ENCODE data around the gene TNPO3.
"Not testable (repeated sequence)": the region's sequence is repeated elsewhere in the genome, so short reads cannot be mapped to it uniquely, and the experiment has no call there.

Gene TNPO3

DNA sequence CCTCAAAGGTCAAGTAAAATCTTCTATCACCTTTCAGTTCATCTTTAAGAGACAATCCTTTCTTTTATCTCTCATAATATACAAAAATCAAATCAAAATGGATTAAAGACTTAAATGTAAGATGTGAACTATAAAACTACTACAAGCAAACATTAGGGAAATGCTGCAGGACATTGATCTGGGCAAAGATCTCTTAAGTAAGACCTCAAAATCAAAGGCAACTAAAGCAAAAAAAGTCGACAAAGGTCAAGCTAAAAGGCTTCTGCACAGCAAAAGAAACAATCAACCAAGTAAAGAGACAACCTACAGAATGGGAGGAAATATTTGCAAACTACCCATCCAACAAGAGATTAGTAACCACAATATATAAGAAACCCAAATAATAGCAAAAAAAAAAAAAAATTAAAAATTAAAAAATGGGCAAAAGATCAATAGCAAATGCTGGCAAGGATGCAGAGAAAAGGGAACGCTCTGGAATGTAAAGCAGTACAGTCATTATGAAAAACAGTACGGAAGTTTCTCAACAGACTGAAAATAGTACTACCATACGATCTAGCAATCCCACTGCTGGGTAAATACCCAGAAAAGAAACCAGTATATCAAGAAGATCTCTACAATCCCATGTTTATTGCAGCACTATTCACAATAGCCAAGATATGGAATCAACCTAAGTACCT lies 41.7 kb downstream of the TNPO3 start:
- DNase-seq = no peak

DNA sequence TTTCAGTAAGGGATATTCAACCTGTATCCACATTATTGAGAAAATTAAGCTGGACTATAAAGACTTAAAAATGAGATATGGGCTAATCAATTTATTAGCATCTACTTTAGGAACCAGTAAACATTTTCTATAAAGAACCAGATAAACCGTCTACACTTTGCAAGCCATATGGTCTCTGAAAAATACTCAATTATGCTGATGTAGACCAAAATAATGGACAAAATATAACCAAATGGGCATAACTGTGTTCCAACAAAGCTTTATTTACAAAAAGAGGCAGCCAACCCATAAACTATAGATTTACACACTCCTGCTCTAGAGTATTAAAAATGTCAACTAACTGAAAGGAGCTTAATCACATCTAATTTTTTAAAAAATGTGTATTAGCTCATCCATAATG lies 42.3 kb downstream of the TNPO3 start:
- DNase-seq = no peak

DNA sequence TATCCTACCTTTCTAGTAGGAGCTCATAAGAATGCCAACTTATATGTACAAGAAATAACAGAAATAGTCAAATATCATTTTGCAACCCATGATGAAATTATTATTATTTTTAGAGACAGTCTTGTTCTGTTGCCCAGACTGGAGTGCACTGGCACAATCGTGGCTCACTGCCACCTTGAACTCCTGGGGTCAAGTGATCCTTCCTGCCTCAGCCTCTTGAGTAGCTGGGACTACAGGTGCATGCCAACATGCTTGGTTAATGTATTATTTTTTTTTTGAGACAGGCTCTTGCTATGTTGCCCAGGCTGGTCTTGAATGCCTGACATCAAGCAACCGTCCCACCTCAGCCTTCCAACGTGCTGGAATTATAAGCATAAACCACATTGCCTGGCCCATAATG lies 44.8 kb downstream of the TNPO3 start:
- DNase-seq = no peak

DNA sequence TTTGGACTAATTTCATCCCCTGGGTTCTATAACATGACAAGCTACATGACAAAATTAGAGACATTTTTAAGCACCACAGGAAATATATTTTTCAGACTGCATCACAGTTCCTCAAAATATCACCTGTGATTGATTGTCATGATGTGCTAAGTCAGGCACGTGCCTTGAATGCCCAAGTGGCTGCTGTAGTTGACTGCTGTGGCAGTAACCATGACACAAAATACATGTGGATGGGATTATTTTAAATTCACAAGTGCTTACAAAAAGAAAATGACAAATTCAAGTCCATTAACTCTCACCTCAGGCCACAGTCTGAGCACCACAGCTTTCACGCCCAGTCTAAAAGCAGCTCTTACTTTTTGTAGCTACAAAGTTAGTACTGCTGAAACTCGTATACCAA lies 45.5 kb downstream of the TNPO3 start:
- no peak for DNase-seq

DNA sequence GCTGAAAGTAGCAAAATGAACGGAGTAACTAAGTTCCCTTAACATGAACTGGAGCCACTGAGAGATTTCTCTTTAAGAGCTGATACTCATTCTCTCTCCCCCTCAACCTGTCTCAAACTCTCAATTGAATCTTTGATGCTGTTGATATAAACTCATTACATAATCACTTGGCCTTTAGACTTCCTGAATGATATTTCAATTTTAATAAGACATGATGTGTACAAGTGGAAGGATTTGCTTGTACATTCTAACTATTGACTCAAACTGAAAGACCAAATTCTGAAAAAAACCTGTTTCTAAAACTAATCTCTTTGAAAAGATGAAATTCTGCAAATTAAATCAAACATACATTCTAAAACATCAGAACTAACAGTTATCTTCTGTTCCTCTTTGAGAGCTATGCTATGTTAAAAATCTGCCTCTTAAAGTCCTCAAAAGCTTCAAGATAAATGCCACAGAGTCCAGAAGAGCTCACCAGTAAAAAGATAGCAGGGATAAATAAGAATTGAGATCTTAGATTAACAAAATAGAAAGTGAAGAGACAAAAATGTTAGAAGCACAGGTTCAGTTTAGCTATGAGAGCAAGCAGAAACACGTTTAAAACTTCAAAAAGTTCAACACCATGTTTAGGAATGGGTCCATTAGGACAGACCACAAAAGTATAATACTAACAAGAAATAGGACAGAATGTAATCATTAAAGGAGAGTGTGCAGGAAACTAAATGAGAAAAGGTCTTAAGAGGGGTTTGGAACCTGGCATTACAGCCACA lies 46.1 kb downstream of the TNPO3 start:
- no peak for DNase-seq

GRCh38 chr7:129007572-129007971 lies 47.3 kb downstream of the TNPO3 start:
- DNase-seq = no peak

GRCh38 chr7:129006636-129007414 lies 48.1 kb downstream of the TNPO3 start:
- no peak for DNase-seq

DNA sequence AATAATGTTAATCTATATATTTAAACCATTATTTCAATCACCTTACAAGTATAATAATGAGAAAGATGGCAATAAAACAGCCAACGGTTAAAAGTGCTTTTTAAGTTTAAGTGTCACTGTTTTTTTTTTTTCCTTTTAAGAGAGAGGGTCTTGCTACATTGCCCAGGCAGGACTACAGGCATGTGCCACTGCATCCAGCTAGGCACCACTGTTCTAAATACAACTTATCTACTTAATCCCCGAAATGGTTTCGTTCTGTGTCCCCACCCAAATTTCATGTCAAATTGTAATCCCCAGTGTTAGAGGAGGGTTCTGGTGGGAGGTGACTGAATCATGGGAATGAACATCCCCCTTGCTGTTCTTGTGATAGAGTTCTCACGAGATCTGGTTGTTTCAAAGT lies 49.7 kb downstream of the TNPO3 start:
- DNase-seq = no peak

GRCh38 chr7:128997181-128997580 lies 57.7 kb downstream of the TNPO3 start:
- DNase-seq = no peak

GRCh38 chr7:128994560-128994959 lies 60.4 kb downstream of the TNPO3 start:
- DNase-seq = not testable (repeated sequence)

GRCh38 chr7:128993419-128993818 lies 61.5 kb downstream of the TNPO3 start:
- DNase-seq = no peak

DNA sequence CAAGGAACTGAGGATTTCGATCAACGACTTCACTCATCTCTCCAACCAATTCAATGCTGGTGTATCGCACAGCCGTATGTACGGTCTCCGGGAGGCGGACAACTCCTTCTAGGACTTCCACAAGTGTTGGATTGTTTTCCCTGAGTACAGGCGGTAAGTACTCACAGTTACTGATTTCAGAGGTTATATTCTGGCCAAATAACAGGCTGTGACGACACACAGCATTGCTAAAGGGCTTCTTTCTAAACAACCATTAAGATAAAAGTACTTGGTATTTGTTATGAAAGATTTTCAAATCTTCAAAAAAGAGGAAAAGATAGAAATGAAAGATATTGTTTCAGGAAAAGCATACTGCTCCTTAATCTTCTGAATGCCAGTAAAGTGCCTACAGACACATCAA lies 65.0 kb downstream of the TNPO3 start:
- no peak for DNase-seq

- DNase-seq = no peak
Observed at GRCh38 chr7:128988372-128988771, 66.5 kb downstream of the TNPO3 start.

DNA sequence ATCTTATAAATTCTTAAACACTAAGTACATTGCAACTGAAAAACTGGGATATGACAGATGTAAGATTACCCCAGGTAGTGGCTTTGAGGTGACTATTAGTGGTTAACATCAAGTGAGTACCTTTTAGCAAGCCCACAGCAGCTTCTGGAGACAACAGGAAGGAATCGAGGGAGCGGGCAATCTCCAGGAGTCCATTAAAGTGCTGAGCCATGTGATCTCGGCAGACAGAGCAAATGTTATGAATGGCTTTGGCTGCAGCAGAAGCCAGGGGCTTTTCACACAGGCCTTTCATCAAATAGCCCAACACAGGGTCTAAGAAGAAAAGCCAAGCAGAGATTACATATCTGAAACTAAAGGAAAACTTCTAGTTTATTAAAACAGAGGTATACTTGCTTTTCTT lies 68.3 kb downstream of the TNPO3 start:
- no peak for DNase-seq

- no peak for DNase-seq
Observed at GRCh38 chr7:128985660-128986059, 69.3 kb downstream of the TNPO3 start.

GRCh38 chr7:128982105-128982504 lies 72.8 kb downstream of the TNPO3 start:
- no peak for DNase-seq

GRCh38 chr7:128974241-128974934 lies 80.5 kb downstream of the TNPO3 start:
- no peak for DNase-seq

DNA sequence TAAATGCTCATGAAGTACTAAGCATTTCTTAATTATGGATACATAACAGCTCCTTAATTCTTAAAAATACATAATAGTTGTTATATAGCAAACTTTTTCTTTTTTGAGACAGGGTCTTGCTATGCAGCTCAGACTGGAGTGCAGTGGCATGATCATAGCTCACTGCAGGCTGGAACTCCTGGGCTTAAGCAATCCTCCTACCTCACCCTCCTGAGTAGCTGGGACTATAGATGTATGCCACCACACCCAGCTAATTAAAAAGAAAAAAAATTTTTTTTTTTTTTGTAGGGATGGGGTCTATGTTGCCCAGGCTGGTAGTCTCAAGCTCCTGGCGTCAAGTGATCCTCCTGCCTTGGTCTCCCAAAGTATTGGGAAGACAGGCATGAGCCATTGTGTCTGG lies 86.3 kb downstream of the TNPO3 start:
- DNase-seq = no peak

GRCh38 chr7:128963327-128963757 lies 91.6 kb downstream of the TNPO3 start:
- DNase-seq = no peak

- no peak for DNase-seq
Observed at GRCh38 chr7:128962899-128963298, 92.0 kb downstream of the TNPO3 start.

GRCh38 chr7:128961030-128961659 lies 93.8 kb downstream of the TNPO3 start:
- no peak for DNase-seq

GRCh38 chr7:128959296-128959695 lies 95.6 kb downstream of the TNPO3 start:
- no peak for DNase-seq

DNA sequence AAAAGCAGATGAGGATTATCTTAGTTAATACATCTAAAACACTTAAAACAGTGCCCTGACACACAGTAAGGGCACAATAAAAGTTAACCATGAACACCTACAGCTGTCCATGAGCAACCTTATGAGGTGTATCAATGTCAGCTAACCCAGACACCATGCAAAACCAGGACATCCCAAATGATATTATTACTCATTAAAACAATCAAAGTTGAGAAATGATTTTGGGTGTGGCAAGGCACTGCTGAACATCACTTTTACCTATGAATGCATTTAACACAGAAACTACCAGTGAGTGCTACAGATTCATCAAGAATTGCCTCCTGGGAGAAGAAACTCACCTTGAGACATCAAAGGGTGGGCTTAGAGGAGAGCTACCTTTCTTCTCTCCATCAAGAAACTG lies 98.9 kb downstream of the TNPO3 start:
- no peak for DNase-seq
